ENCODE measurements around the gene ZNF74. TPM values are rescaled to one million over a fixed set of nuclear protein-coding genes. Genes with fewer than 3 reads are reported as not detected.

ZNF74 gene
- polyA plus RNA-seq, 1 experiment, result 8.4 TPM

DNA sequence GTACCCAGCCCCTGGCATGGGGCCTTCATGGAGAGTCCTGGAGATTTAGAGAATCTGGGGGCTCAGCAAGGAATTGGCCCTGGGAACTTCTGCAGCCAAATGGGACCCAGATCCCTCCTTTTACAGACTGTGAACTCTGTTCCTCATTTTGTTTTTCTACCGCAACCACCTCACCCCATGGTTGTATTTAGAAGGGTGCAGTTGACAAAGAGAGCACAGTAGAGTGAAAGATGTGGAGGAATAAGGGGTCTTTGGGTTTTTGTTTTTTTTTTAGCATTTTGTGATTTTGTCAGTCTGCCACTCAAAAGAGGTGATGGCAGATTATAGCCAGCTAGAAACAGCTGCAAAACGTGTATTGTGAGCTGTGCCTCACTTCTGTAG is 1.9 kb downstream of the ZNF74 start:
- TF ChIP-seq CTCF (IDR thresholded peaks at IDR 0.05; ENCODE audit: low read depth, low read length), result no peak
- CTCF ChIA-PET, result interaction anchor here (1.8 kb wide), 1 partner anchor 22 kb away, joined by 4 read pairs; no protein-coding TSS in a partner anchor
- no peaks in the 10 kb centered on the region; the same call in 1 of the 2 replicates for H3K9me3 ChIP-seq (ENCODE audit: control insufficient read depth, insufficient read depth, low read length)
- no peak for DNase-seq (ENCODE audit: low read depth, low spot score)
- POLR2A ChIA-PET, result interaction anchor here (0.7 kb wide), 2 partner anchors 98 to 309 kb away, joined by 3 read pairs; no protein-coding TSS in a partner anchor
- no peaks in the 10 kb centered on the region for H3K27me3 ChIP-seq (ENCODE audit: control insufficient read depth, insufficient read depth, low read length)
- H3K27ac ChIP-seq (ENCODE audit: low read depth, low read length), result no peak overlapping the region
- H3K4me3 ChIP-seq (ENCODE audit: low read depth, low read length), result peak overlapping the region; percentile 18; the same call in 1 of the 2 replicates

- POLR2A ChIA-PET, result interaction anchor here (0.7 kb wide), 1 partner anchor 99 kb away, joined by 3 read pairs; no protein-coding TSS in a partner anchor
- DNase-seq (ENCODE audit: low read depth, low spot score), result no peak
- H3K4me3 ChIP-seq (ENCODE audit: low read depth, low read length), result no peak overlapping the region
- TF ChIP-seq CTCF (IDR thresholded peaks at IDR 0.05; ENCODE audit: low read depth, low read length), result no peak
- H3K9me3 ChIP-seq (ENCODE audit: control insufficient read depth, insufficient read depth, low read length), result no peaks in the 10 kb centered on the region; the same call in 1 of the 2 replicates
- CTCF ChIA-PET, result no interaction called here
- no peak overlapping the region for H3K27ac ChIP-seq (ENCODE audit: low read depth, low read length)
- no peaks in the 10 kb centered on the region for H3K27me3 ChIP-seq (ENCODE audit: control insufficient read depth, insufficient read depth, low read length)
Observed at GRCh38 chr22:20396639-20397038, 2.7 kb downstream of the ZNF74 start.

DNA sequence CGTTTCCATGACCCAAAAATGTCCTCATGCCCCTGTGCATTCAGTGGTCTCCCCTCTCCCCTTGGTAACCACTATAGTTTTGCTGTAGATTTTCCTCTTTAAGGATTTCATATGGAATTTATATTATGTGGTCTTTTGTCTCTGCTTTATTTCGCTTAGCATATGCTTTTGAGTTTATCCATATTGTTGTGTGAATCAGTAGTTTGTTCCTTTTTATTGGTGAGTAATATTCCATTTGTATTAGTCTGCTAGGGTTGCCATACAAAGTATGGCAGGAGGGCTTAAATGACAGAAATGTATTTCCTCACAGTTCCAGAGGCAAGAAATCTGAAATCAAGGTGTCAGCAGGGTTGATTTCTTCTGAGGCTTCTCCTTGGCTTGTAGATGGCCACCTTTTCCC is 3.5 kb downstream of the ZNF74 start:
- CTCF ChIA-PET, result interaction anchor here (0.6 kb wide), 1 partner anchor 17 kb away, joined by 3 read pairs; no protein-coding TSS in a partner anchor
- Histone ChIP-seq H3K9me3 (ENCODE audit: control insufficient read depth, insufficient read depth, low read length) (no peaks in the 10 kb centered on the region; the same call in 1 of the 2 replicates), H3K4me3 (ENCODE audit: low read depth, low read length) (no peak overlapping the region), H3K27ac (ENCODE audit: low read depth, low read length) (no peak overlapping the region), H3K27me3 (ENCODE audit: control insufficient read depth, insufficient read depth, low read length) (no peaks in the 10 kb centered on the region)
- DNase-seq (ENCODE audit: low read depth, low spot score), result no peak
- no peak for TF ChIP-seq CTCF (IDR thresholded peaks at IDR 0.05; ENCODE audit: low read depth, low read length)
- POLR2A ChIA-PET, result no interaction called here

DNA sequence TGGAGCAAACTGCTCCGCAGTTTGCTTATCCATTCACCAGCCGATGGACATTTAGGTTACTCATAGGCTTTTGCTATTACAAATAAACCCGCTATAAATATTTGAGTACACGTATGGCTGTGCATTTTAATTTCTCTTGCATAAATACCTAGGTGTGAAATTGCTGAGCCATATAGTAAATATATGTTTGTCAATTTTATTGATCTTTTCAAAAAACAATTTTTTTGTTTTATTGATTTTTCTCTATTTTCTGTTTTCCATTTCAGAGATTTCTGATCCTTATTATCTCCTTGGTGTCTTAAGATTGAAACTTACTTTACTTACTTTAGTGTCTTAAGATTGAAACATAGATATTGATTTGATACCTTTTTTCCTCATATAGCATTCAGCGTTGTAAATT is 4.5 kb downstream of the ZNF74 start:
- CTCF ChIA-PET, result interaction anchor here (1.1 to 1.4 kb wide), 2 partner anchors 20 to 58 kb away, joined by 3 to 6 read pairs; no protein-coding TSS in a partner anchor

More for the DNA sequence above, 4.5 kb downstream of the ZNF74 start:
- POLR2A ChIA-PET, result no interaction called here
- Histone ChIP-seq H3K27me3 (ENCODE audit: control insufficient read depth, insufficient read depth, low read length) (no peaks in the 10 kb centered on the region), H3K4me3 (ENCODE audit: low read depth, low read length) (no peak overlapping the region), H3K9me3 (ENCODE audit: control insufficient read depth, insufficient read depth, low read length) (no peaks in the 10 kb centered on the region; the same call in 1 of the 2 replicates), H3K27ac (ENCODE audit: low read depth, low read length) (no peak overlapping the region)
- no peak for TF ChIP-seq CTCF (IDR thresholded peaks at IDR 0.05; ENCODE audit: low read depth, low read length)
- DNase-seq (ENCODE audit: low read depth, low spot score), result no peak

All from AG04450 (cell line).